ENCODE results near the gene PLCH2. TPM values are rescaled to one million over a fixed set of nuclear protein-coding genes. Genes with fewer than 3 reads are reported as not detected.

PLCH2 gene
- polyA plus RNA-seq, 1 of the 3 experiments (the other 2 are of a cell fraction), result 0.08 TPM

DNA sequence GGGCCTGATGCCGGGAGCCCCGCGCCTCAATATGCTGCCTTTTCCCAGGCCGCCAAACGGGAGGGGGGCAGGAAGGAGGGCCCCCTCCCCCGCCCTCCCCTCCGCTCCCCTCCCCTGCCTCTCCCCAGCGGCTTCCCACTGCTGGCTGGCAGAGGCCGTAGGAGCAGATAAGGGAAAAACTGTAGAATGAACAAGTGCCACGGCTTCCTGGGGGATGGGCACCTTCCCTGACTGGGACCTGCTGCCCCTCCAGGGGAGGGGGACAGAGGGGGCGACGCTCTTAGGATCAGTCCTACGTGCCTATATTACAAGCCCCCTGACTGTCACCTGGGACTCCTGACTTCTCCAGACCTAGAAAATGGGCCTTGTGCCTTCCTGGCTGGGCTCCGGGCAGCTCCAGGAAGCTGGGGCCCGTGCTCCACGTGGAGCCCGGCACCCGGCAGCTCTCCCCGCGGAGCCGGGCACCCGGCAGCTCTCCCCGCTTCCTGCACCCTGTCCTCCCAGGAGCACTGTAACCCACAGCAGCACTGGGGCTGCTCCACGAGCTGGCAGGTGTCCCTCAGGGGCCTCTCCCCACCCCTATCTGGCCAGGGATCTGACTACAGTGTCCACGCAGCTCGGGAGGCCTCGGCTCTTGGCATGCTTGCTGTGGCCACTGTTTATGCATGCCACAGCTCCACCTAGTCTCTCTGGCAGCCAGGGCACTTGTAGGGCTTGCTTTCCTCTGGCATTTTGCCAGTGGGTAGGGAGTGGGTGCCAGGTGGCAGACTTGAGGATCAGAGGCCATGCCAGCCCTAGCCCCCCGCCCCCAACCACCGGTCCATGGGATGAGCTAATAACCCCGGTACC is 54.6 kb downstream of the PLCH2 start:
- no peak overlapping the region for H3K27ac ChIP-seq (ENCODE audit: low read depth in 2 of 2, low read length in 1 of 2)
- no peak overlapping the region for H3K4me2 ChIP-seq
- 19% methylated on average over 6 of the region's 30 CpGs for WGBS (ENCODE audit: low lambda C conversion rate)
- no peak overlapping the region for H3K4me3 ChIP-seq (ENCODE audit: low read depth in 2 of 2, low read length in 1 of 2)
- DNase-seq, result peak; percentile 65
- no peak overlapping the region for H3K9ac ChIP-seq
- peaks cover 0 to 29% of the 10 kb centered on the region in 2 experiments; a peak in 2 of 4 replicates for H3K4me1 ChIP-seq (ENCODE audit: control insufficient read depth in 1 of 2, insufficient read depth in 2 of 2, low read depth in 1 of 2, low read length in 1 of 2)
- no peaks in the 10 kb centered on the region for H3K36me3 ChIP-seq (replicated peaks in 1 of 2; ENCODE audit: control insufficient read depth in 1 of 2, insufficient read depth in 2 of 2, low read length in 1 of 2)
- peaks cover 2% of the 10 kb centered on the region for H3K79me2 ChIP-seq (ENCODE audit: insufficient read depth)
- no peaks in the 10 kb centered on the region for H3F3A ChIP-seq (replicated peaks; ENCODE audit: insufficient read depth)
- TF ChIP-seq GATA2 (CRISPR knock-in tag; IDR thresholded peaks at IDR 0.05), result peak; percentile 30; the same call in 1 of the 2 replicates
- TF ChIP-seq EZH2phosphoT487 (IDR thresholded peaks at IDR 0.05; ENCODE audit: borderline replicate concordance, low read depth), result no peak
- H3K27me3 ChIP-seq (ENCODE audit: insufficient read depth), result peaks cover 6% of the 10 kb centered on the region; the same call in 1 of the 2 replicates
- POLR2A ChIA-PET, result interaction anchor here (0.8 to 1.2 kb wide), 3 partner anchors 13 to 56 kb away, joined by 3 to 6 read pairs (median 3); no protein-coding TSS in a partner anchor
- H4K20me1 ChIP-seq (ENCODE audit: insufficient read depth), result peaks cover 2% of the 10 kb centered on the region
- no peaks in the 10 kb centered on the region for H3K9me2 ChIP-seq
- CTCF ChIA-PET, result interaction anchor here (0.8 to 7.7 kb wide), 7 partner anchors 10 to 336 kb away, joined by 3 to 35 read pairs (median 4); partner anchors contain the start of gene FAAP20
- no peak overlapping the region for H2AFZ ChIP-seq (ENCODE audit: low read depth)
- H3K9me3 ChIP-seq, result no peaks in the 10 kb centered on the region

DNA sequence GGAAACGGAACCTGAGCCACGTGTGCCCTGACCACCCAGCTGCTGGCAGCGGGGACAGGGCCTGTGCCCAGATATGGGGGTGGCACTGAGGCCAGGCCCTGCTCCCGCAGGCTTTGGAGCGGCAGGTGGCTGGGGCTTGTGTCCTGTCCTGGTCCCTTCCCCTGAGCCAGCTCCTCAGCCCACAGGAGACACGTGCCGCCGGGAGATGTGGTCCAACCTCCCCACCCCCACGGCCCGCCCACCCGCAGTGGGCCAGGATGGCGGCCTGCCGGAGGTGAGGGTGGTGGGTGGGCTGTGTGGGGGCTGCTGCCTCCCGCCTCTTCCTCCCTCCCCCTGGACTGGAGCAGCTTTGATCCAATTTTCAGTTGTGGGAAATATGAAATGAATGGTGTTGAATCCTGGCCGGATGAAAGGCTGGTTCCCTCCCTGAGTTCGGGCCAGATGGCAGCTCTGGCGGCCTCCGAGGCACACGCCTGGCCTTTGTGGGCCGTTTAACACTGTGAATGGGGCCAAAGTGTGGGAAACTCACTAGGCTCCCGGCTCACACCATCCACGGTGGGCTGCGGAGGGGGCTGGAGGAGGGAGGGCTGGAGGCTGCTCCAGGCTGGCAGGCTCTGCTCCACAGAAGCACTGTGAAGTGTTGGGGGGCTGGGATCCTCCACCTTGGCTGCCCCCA is 56.5 kb downstream of the PLCH2 start:
- no peaks in the 10 kb centered on the region for H3F3A ChIP-seq (replicated peaks; ENCODE audit: insufficient read depth)
- H4K20me1 ChIP-seq (ENCODE audit: insufficient read depth), result no peaks in the 10 kb centered on the region
- DNase-seq, result no peak
- no peak overlapping the region for H2AFZ ChIP-seq (ENCODE audit: low read depth)
- no peak overlapping the region for H3K4me2 ChIP-seq
- no peak overlapping the region for H3K27ac ChIP-seq (ENCODE audit: low read depth in 2 of 2, low read length in 1 of 2)
- no peaks in the 10 kb centered on the region for H3K36me3 ChIP-seq (replicated peaks in 1 of 2; ENCODE audit: control insufficient read depth in 1 of 2, insufficient read depth in 2 of 2, low read length in 1 of 2)
- H3K79me2 ChIP-seq (ENCODE audit: insufficient read depth), result no peaks in the 10 kb centered on the region
- WGBS (ENCODE audit: low lambda C conversion rate), result 74% methylated on average over 5 of the region's 23 CpGs
- peaks cover 0 to 18% of the 10 kb centered on the region in 2 experiments; a peak in 1 of 4 replicates for H3K4me1 ChIP-seq (ENCODE audit: control insufficient read depth in 1 of 2, insufficient read depth in 2 of 2, low read depth in 1 of 2, low read length in 1 of 2)
- CTCF ChIA-PET, result interaction anchor here (1.0 to 7.7 kb wide), 3 partner anchors 12 to 73 kb away, joined by 5 to 35 read pairs (median 21); no protein-coding TSS in a partner anchor
- H3K9me3 ChIP-seq, result no peaks in the 10 kb centered on the region
- peaks cover 6% of the 10 kb centered on the region; the same call in 1 of the 2 replicates for H3K27me3 ChIP-seq (ENCODE audit: insufficient read depth)
- H3K4me3 ChIP-seq (ENCODE audit: low read depth in 2 of 2, low read length in 1 of 2), result no peak overlapping the region
- POLR2A ChIA-PET, result interaction anchor here (0.8 kb wide), 1 partner anchor 11 kb away, joined by 3 read pairs; no protein-coding TSS in a partner anchor
- H3K9me2 ChIP-seq, result no peaks in the 10 kb centered on the region
- H3K9ac ChIP-seq, result no peak overlapping the region
- no peak for TF ChIP-seq YY1 (IDR thresholded peaks at IDR 0.05; ENCODE audit: low read depth)
- TF ChIP-seq FOSL2 (IDR thresholded peaks at IDR 0.05; ENCODE audit: borderline replicate concordance, low read depth), result no peak
- TF ChIP-seq RFX5 (IDR thresholded peaks at IDR 0.05; ENCODE audit: low read length), result no peak
- no peak for TF ChIP-seq SIN3A (IDR thresholded peaks at IDR 0.05; ENCODE audit: borderline replicate concordance, low read depth, low read length)
- TF ChIP-seq, protein P1, sequence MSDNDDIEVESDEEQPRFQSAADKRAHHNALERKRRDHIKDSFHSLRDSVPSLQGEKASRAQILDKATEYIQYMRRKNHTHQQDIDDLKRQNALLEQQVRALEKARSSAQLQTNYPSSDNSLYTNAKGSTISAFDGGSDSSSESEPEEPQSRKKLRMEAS (IDR thresholded peaks at IDR 0.05; ENCODE audit: low read depth), result no peak
- TF ChIP-seq NRF1 (IDR thresholded peaks at IDR 0.05; ENCODE audit: low read depth, low read length), result no peak
- TF ChIP-seq TEAD4 (IDR thresholded peaks at IDR 0.05; ENCODE audit: borderline replicate concordance, insufficient read depth), result no peak
- no peak for TF ChIP-seq MEF2A (IDR thresholded peaks at IDR 0.05; ENCODE audit: borderline replicate concordance, low read depth)
- no peak for TF ChIP-seq FOXJ3 (CRISPR knock-in tag; IDR thresholded peaks at IDR 0.05)
- TF ChIP-seq CHD2 (IDR thresholded peaks at IDR 0.05; ENCODE audit: low read length, partially characterized antibody), result no peak
- no peak for TF ChIP-seq POLR2AphosphoS5 (IDR thresholded peaks at IDR 0.05; ENCODE audit: low read depth, low read length)
- TF ChIP-seq, protein P2, sequence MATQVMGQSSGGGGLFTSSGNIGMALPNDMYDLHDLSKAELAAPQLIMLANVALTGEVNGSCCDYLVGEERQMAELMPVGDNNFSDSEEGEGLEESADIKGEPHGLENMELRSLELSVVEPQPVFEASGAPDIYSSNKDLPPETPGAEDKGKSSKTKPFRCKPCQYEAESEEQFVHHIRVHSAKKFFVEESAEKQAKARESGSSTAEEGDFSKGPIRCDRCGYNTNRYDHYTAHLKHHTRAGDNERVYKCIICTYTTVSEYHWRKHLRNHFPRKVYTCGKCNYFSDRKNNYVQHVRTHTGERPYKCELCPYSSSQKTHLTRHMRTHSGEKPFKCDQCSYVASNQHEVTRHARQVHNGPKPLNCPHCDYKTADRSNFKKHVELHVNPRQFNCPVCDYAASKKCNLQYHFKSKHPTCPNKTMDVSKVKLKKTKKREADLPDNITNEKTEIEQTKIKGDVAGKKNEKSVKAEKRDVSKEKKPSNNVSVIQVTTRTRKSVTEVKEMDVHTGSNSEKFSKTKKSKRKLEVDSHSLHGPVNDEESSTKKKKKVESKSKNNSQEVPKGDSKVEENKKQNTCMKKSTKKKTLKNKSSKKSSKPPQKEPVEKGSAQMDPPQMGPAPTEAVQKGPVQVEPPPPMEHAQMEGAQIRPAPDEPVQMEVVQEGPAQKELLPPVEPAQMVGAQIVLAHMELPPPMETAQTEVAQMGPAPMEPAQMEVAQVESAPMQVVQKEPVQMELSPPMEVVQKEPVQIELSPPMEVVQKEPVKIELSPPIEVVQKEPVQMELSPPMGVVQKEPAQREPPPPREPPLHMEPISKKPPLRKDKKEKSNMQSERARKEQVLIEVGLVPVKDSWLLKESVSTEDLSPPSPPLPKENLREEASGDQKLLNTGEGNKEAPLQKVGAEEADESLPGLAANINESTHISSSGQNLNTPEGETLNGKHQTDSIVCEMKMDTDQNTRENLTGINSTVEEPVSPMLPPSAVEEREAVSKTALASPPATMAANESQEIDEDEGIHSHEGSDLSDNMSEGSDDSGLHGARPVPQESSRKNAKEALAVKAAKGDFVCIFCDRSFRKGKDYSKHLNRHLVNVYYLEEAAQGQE (IDR thresholded peaks at IDR 0.05; ENCODE audit: low read depth, low read length), result no peak
- no peak for TF ChIP-seq MXI1 (IDR thresholded peaks at IDR 0.05; ENCODE audit: low read depth, low read length)
- TF ChIP-seq ELF1 (IDR thresholded peaks at IDR 0.05), result no peak
- TF ChIP-seq, protein P3, sequence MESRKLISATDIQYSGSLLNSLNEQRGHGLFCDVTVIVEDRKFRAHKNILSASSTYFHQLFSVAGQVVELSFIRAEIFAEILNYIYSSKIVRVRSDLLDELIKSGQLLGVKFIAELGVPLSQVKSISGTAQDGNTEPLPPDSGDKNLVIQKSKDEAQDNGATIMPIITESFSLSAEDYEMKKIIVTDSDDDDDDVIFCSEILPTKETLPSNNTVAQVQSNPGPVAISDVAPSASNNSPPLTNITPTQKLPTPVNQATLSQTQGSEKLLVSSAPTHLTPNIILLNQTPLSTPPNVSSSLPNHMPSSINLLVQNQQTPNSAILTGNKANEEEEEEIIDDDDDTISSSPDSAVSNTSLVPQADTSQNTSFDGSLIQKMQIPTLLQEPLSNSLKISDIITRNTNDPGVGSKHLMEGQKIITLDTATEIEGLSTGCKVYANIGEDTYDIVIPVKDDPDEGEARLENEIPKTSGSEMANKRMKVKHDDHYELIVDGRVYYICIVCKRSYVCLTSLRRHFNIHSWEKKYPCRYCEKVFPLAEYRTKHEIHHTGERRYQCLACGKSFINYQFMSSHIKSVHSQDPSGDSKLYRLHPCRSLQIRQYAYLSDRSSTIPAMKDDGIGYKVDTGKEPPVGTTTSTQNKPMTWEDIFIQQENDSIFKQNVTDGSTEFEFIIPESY (IDR thresholded peaks at IDR 0.05; ENCODE audit: borderline replicate concordance, low read depth), result no peak
- TF ChIP-seq, protein P4, sequence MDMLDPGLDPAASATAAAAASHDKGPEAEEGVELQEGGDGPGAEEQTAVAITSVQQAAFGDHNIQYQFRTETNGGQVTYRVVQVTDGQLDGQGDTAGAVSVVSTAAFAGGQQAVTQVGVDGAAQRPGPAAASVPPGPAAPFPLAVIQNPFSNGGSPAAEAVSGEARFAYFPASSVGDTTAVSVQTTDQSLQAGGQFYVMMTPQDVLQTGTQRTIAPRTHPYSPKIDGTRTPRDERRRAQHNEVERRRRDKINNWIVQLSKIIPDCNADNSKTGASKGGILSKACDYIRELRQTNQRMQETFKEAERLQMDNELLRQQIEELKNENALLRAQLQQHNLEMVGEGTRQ (IDR thresholded peaks at IDR 0.05; ENCODE audit: borderline replicate concordance, low read depth, low read length), result no peak
